SK-N-SH (cell line): ENCODE measurements around the gene PDE8A. TPM values are rescaled to one million over a fixed set of nuclear protein-coding genes. Genes with fewer than 3 reads are reported as not detected.

Experiments used
- CTCF ChIA-PET: fragments of 300-600, 350-600 bp; formaldehyde crosslinking; extraction: SDS; loops from one replicate; lab custom pipeline; 2021; lab: Yijun Ruan, JAX
- POLR2A ChIA-PET: fragments of 350-600 bp; sonication (Branson Sonifier 250); formaldehyde crosslinking; extraction: SDS; loops from one replicate; lab custom pipeline; 2020; ENCODE audit warnings: antibody characterized with exemption, inconsistent platforms; lab: Yijun Ruan, JAX
- DNase-seq: peaks from one replicate; pipeline ENCODE4 v3.0.0; 2012
- H2AFZ ChIP-seq: fragments of 200-600 bp; sonication (generic); 2 replicates; pipeline ENCODE4 v1.8.1; 2016; ENCODE audit warnings: antibody characterized with exemption, mild to moderate bottlenecking, low read depth
- H3F3A ChIP-seq: fragments of 200-600 bp; sonication (generic); replicated peaks from 2 replicates; pipeline ENCODE3; 2016; ENCODE audit warnings: antibody characterized with exemption, mild to moderate bottlenecking; ENCODE audit not compliant: insufficient read depth
- H3K27ac ChIP-seq, 2 experiments: fragments of 200-500 bp in 1 of 2; fragments of 200-600 bp in 1 of 2; sonication (Bioruptor generic) in 1 of 2; sonication (generic), shearing (Covaris generic) in 1 of 2; 2 replicates each; pipeline versions ENCODE4 v1.5.1 to v1.6.1; 2014 to 2016; ENCODE audit warnings: low read depth in 2 of 2, inconsistent platforms in 1 of 2, low read length in 1 of 2, mild to moderate bottlenecking in 1 of 2, mixed read lengths in 1 of 2
- H3K27me3 ChIP-seq: fragments of 200-600 bp; sonication (generic), shearing (Covaris generic); 2 replicates; pipeline ENCODE4 v1.6.1; 2016; ENCODE audit warnings: mixed run types; ENCODE audit not compliant: insufficient read depth
- H3K36me3 ChIP-seq, 2 experiments: fragments of 200-500 bp in 1 of 2; fragments of 200-600 bp in 1 of 2; sonication (Bioruptor generic) in 1 of 2; sonication (generic) in 1 of 2; replicated peaks in 1 of 2; 2 replicates each; pipeline versions ENCODE3 to v1.5.1; 2014 to 2016; ENCODE audit warnings: low read length in 1 of 2, mild to moderate bottlenecking in 1 of 2; ENCODE audit not compliant: insufficient read depth in 2 of 2, control insufficient read depth in 1 of 2
- H3K4me1 ChIP-seq, 2 experiments: fragments of 200-500 bp in 1 of 2; fragments of 200-600 bp in 1 of 2; sonication (Bioruptor generic) in 1 of 2; sonication (generic), shearing (Covaris generic) in 1 of 2; 2 replicates each; pipeline versions ENCODE4 v1.5.1 to v1.6.1; 2014 to 2016; ENCODE audit warnings: low read depth in 1 of 2, low read length in 1 of 2, mixed run types in 1 of 2; ENCODE audit not compliant: insufficient read depth in 2 of 2, control insufficient read depth in 1 of 2
- H3K4me2 ChIP-seq: fragments of 200-600 bp; sonication (generic), shearing (Covaris generic); 2 replicates; pipeline ENCODE4 v1.6.1; 2017; ENCODE audit warnings: mixed run types
- H3K4me3 ChIP-seq, 2 experiments: fragments of 200-500 bp in 1 of 2; fragments of 200-600 bp in 1 of 2; sonication (Bioruptor generic) in 1 of 2; sonication (generic), shearing (Covaris generic) in 1 of 2; 2 replicates each; pipeline versions ENCODE4 v1.5.1 to v1.8.1; 2014 to 2016; ENCODE audit warnings: low read depth in 2 of 2, inconsistent platforms in 1 of 2, low read length in 1 of 2, mild to moderate bottlenecking in 1 of 2, mixed read lengths in 1 of 2, moderate library complexity in 1 of 2
- H3K79me2 ChIP-seq: fragments of 200-600 bp; sonication (generic); 2 replicates; pipeline ENCODE4 v1.8.1; 2017; ENCODE audit warnings: mild to moderate bottlenecking; ENCODE audit not compliant: insufficient read depth
- H3K9ac ChIP-seq: fragments of 200-600 bp; sonication (generic); 2 replicates; pipeline ENCODE4 v1.6.1; 2017; ENCODE audit warnings: mixed run types
- H3K9me2 ChIP-seq: fragments of 200-600 bp; sonication (generic); 2 replicates; pipeline ENCODE4 v1.6.1; 2017; ENCODE audit warnings: mixed run types
- H3K9me3 ChIP-seq: fragments of 200-600 bp; sonication (generic); 2 replicates; pipeline ENCODE4 v1.6.1; 2017; ENCODE audit warnings: mixed run types, mild to moderate bottlenecking, moderate library complexity
- H4K20me1 ChIP-seq: fragments of 200-600 bp; sonication (generic); 2 replicates; pipeline ENCODE4 v1.6.1; 2017; ENCODE audit warnings: mild to moderate bottlenecking, mixed run types; ENCODE audit not compliant: insufficient read depth
- EZH2phosphoT487 ChIP-seq: fragments of 200-600 bp; sonication (generic); IDR thresholded peaks from 2 replicates; pipeline ENCODE4 v1.6.1; 2017; ENCODE audit warnings: low read depth, mixed run types, mild to moderate bottlenecking, antibody characterized with exemption, moderate library complexity, borderline replicate concordance
- FOSL2 ChIP-seq: IDR thresholded peaks from 2 replicates; pipeline ENCODE4 v1.4.0; 2012; ENCODE audit warnings: low read depth, mild to moderate bottlenecking, moderate library complexity, borderline replicate concordance
- GABPA ChIP-seq: IDR thresholded peaks from 2 replicates; pipeline ENCODE4 v1.4.0; 2012; ENCODE audit warnings: low read depth, mild to moderate bottlenecking
- MAX ChIP-seq: IDR thresholded peaks from 2 replicates; pipeline ENCODE4 v1.4.0; 2012; ENCODE audit warnings: low read depth
- MEF2A ChIP-seq: IDR thresholded peaks from 2 replicates; pipeline ENCODE4 v1.4.0; 2012; ENCODE audit warnings: low read depth, borderline replicate concordance
- MXI1 ChIP-seq: IDR thresholded peaks from 2 replicates; pipeline ENCODE4 v1.6.1; 2012; ENCODE audit warnings: mild to moderate bottlenecking, low read depth, low read length, improper control_type of control experiment
- NFIC ChIP-seq: IDR thresholded peaks from 2 replicates; pipeline ENCODE4 v1.4.0; 2012; ENCODE audit warnings: borderline replicate concordance
- POLR2AphosphoS5 ChIP-seq: IDR thresholded peaks from 2 replicates; pipeline ENCODE4 v1.6.1; 2012; ENCODE audit warnings: low read depth, low read length
- RAD21 ChIP-seq: IDR thresholded peaks from 2 replicates; pipeline ENCODE4 v1.6.1; 2012; ENCODE audit warnings: mild to moderate bottlenecking, low read length
- RFX5 ChIP-seq: IDR thresholded peaks from 2 replicates; pipeline ENCODE4 v1.6.1; 2012; ENCODE audit warnings: mild to moderate bottlenecking, improper control_type of control experiment, low read length
- RXRA ChIP-seq: IDR thresholded peaks from 2 replicates; pipeline ENCODE4 v1.4.0; 2012; ENCODE audit warnings: low read depth, mild to moderate bottlenecking, borderline replicate concordance
- SIN3A ChIP-seq: IDR thresholded peaks from 2 replicates; pipeline ENCODE4 v1.6.1; 2012; ENCODE audit warnings: low read depth, mild to moderate bottlenecking, low read length, moderate library complexity, borderline replicate concordance
- SMC3 ChIP-seq: IDR thresholded peaks from 2 replicates; pipeline ENCODE4 v1.6.1; 2012; ENCODE audit warnings: low read depth, low read length, improper control_type of control experiment
- TAF1 ChIP-seq: IDR thresholded peaks from 2 replicates; pipeline ENCODE4 v1.6.1; 2012; ENCODE audit warnings: low read depth, mild to moderate bottlenecking, low read length, moderate library complexity, borderline replicate concordance
- TCF12 ChIP-seq: IDR thresholded peaks from 2 replicates; pipeline ENCODE4 v1.4.0; 2012
- TEAD4 ChIP-seq: IDR thresholded peaks from 2 replicates; pipeline ENCODE4 v1.4.0; 2012; ENCODE audit warnings: mild to moderate bottlenecking, borderline replicate concordance; ENCODE audit not compliant: insufficient read depth
- ZBTB33 ChIP-seq: IDR thresholded peaks from 2 replicates; pipeline ENCODE4 v1.4.0; 2012; ENCODE audit warnings: low read depth, borderline replicate concordance
- WGBS: methylation state at CpG from one replicate; pipeline ENCODE4 v1.1.6; 2017; ENCODE audit warnings: low lambda C conversion rate; 5-methylcytosine and 5-hydroxymethylcytosine counted together
- polyA plus RNA-seq, 3 experiments: library from polyadenylated mRNA; depleted of rRNA; stranded (reverse); fragments of >200 nt; gene quantifications; 2 replicates each; pipeline ENCODE4 v1.2.3, GENCODE V29; 2012

PDE8A gene
- polyA plus RNA-seq, 1 of the 3 experiments (the other 2 are of a cell fraction): 13.4 TPM

- H3K9ac ChIP-seq: no peak overlapping the region
- 90% methylated on average over 1 of the region's 1 CpG for WGBS
- POLR2A ChIA-PET: interaction anchor here (1.3 kb wide), 1 partner anchor 26 kb away, joined by 4 read pairs; no protein-coding TSS in a partner anchor
Observed at GRCh38 chr15:85116066-85116465, 134.4 kb downstream of the PDE8A start.

GRCh38 chr15:85116494-85116893, 134.8 kb downstream of the PDE8A start:
- no peak overlapping the region for H3K9ac ChIP-seq

More at GRCh38 chr15:85116066-85116465, 134.4 kb downstream of the PDE8A start:
- no peaks in the 10 kb centered on the region for H3F3A ChIP-seq
- H3K79me2 ChIP-seq: no peaks in the 10 kb centered on the region
- no peaks in the 10 kb centered on the region for H3K9me3 ChIP-seq
- no peaks in the 10 kb centered on the region for H4K20me1 ChIP-seq
- H3K36me3 ChIP-seq: peaks cover 11 to 36% of the 10 kb centered on the region in 2 experiments
- CTCF ChIA-PET: interaction anchor here (0.8 to 1.1 kb wide), 2 partner anchors 13 to 53 kb away, joined by 3 read pairs; no protein-coding TSS in a partner anchor
- TF ChIP-seq SIN3A (no peak), MEF2A (no peak), FOSL2 (no peak), TAF1 (no peak), POLR2AphosphoS5 (no peak), RFX5 (no peak), TCF12 (no peak), GABPA (no peak), TEAD4 (no peak), SMC3 (no peak), MXI1 (no peak), ZBTB33 (no peak), RAD21 (no peak), NFIC (no peak), RXRA (no peak)
- H3K27ac ChIP-seq: no peak overlapping the region
- H3K4me2 ChIP-seq: no peak overlapping the region
- H3K4me3 ChIP-seq: no peak overlapping the region
- H2AFZ ChIP-seq: no peak overlapping the region
- no peaks in the 10 kb centered on the region for H3K4me1 ChIP-seq
- DNase-seq: no peak
- no peaks in the 10 kb centered on the region for H3K9me2 ChIP-seq
- H3K27me3 ChIP-seq: no peaks in the 10 kb centered on the region

More at GRCh38 chr15:85116494-85116893, 134.8 kb downstream of the PDE8A start:
- no peaks in the 10 kb centered on the region for H4K20me1 ChIP-seq
- POLR2A ChIA-PET: interaction anchor here (1.3 kb wide), 1 partner anchor 26 kb away, joined by 4 read pairs; no protein-coding TSS in a partner anchor
- H3K27ac ChIP-seq: no peak overlapping the region
- H3K79me2 ChIP-seq: no peaks in the 10 kb centered on the region
- no peak overlapping the region for H3K4me2 ChIP-seq
- H3K36me3 ChIP-seq: peaks cover 11 to 36% of the 10 kb centered on the region in 2 experiments
- no peaks in the 10 kb centered on the region for H3F3A ChIP-seq
- no peak for DNase-seq
- CTCF ChIA-PET: interaction anchor here (0.8 to 1.1 kb wide), 2 partner anchors 13 to 52 kb away, joined by 3 read pairs; no protein-coding TSS in a partner anchor
- no peaks in the 10 kb centered on the region for H3K27me3 ChIP-seq
- no peak for TF ChIP-seq MAX
- no peak for TF ChIP-seq FOSL2
- TF ChIP-seq EZH2phosphoT487: no peak
- TF ChIP-seq GABPA: no peak
- no peaks in the 10 kb centered on the region for H3K4me1 ChIP-seq
- H3K4me3 ChIP-seq: no peak overlapping the region
- H3K9me2 ChIP-seq: no peaks in the 10 kb centered on the region
- WGBS: 94% methylated on average over 3 of the region's 3 CpGs
- no peak overlapping the region for H2AFZ ChIP-seq
- H3K9me3 ChIP-seq: no peaks in the 10 kb centered on the region
